Ishikawa (cell line): Measurements from ENCODE around the gene ZNF865.

ENCODE experiments used
- EGR1 ChIP-seq: IDR thresholded peaks from 2 replicates; pipeline ENCODE4 v1.6.1; 2012
- EP300 ChIP-seq: IDR thresholded peaks from 2 replicates; pipeline ENCODE4 v1.6.1; 2012; ENCODE audit warnings: borderline replicate concordance
- FOXM1 ChIP-seq: IDR thresholded peaks from 2 replicates; pipeline ENCODE4 v1.6.1; 2012; ENCODE audit warnings: low read depth, borderline replicate concordance
- RAD21 ChIP-seq: IDR thresholded peaks from 2 replicates; pipeline ENCODE4 v1.6.1; 2012; ENCODE audit warnings: low read depth
- ZBTB7A ChIP-seq: IDR thresholded peaks from 2 replicates; pipeline ENCODE4 v1.6.1; 2012; ENCODE audit warnings: low read depth
- TF ChIP-seq, protein P1 (sequence below): IDR thresholded peaks from 2 replicates; pipeline ENCODE4 v1.6.1; 2012

DNA sequence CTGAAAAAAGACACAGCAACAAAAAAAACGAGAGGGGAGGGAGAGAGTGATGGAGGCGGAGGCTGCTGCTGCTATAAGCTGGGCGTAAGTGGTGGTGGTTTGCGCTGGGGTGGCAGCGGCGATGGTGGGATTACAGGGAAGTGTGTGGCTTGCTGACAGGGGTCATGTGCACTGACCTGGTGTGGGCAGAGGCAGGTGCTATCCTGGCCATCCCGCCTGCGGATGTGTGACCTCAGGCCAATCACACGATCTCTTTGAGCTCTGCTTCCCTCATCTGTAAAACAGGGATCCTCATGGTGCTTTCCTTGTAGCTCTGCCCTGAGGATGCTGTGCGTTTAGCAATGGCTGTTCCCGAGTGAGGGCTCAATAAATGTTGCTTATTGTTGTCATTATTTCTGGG lies 32.1 kb downstream of the ZNF865 start:
- TF ChIP-seq RAD21 (no peak), EGR1 (no peak), EP300 (no peak), FOXM1 (no peak), ZBTB7A (no peak)
- TF ChIP-seq, protein P1, sequence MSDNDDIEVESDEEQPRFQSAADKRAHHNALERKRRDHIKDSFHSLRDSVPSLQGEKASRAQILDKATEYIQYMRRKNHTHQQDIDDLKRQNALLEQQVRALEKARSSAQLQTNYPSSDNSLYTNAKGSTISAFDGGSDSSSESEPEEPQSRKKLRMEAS, result no peak
